ENCODE results near the gene CFAP43.
A peak's percentile ranks its signal among the peaks of the same experiment; 100 is the strongest.

The CFAP43 gene

GRCh38 chr10:104208730-104209129 is 23.4 kb downstream of the CFAP43 start:
- H3K23ac ChIP-seq (ENCODE audit: low read length in 2 of 2), result no peak overlapping the region
- H3K9ac ChIP-seq (ENCODE audit: low read length), result peak overlapping the region; percentile 52
- H2BK12ac ChIP-seq (ENCODE audit: low read length in 2 of 2), result no peak overlapping the region
- H3K18ac ChIP-seq (ENCODE audit: low read depth in 1 of 2, low read length in 2 of 2), result no peak overlapping the region
- no peak overlapping the region for H3K4ac ChIP-seq (ENCODE audit: low read depth in 1 of 2, low read length in 2 of 2)
- H3K27ac ChIP-seq (ENCODE audit: low read length, poor library complexity, severe bottlenecking), result no peak overlapping the region
- H4K8ac ChIP-seq (ENCODE audit: low read length), result no peak overlapping the region
- 100% methylated on average over 1 of the region's 3 CpGs for WGBS
- H3K4me2 ChIP-seq (ENCODE audit: low read length, poor library complexity, severe bottlenecking), result no peak overlapping the region
- H3K79me1 ChIP-seq (replicated peaks; ENCODE audit: low read length, poor library complexity, severe bottlenecking), result no peaks in the 10 kb centered on the region
- no peak overlapping the region for H2BK120ac ChIP-seq (ENCODE audit: low read depth, low read length)
- H2AFZ ChIP-seq (ENCODE audit: low read depth, low read length), result no peak overlapping the region
- H2AK5ac ChIP-seq (ENCODE audit: low read length, severe bottlenecking), result no peak overlapping the region
- H4K91ac ChIP-seq (ENCODE audit: low read length), result no peak overlapping the region
- no peak overlapping the region for H3K4me3 ChIP-seq (ENCODE audit: insufficient read depth in 1 of 2, low read depth in 1 of 2, low read length in 2 of 2)
- DNase-seq, result no peak
- H3K36me3 ChIP-seq (ENCODE audit: control insufficient read depth in 1 of 2, insufficient read depth in 2 of 2, low read depth in 1 of 2, low read length in 2 of 2), result no peaks in the 10 kb centered on the region
- H3K27me3 ChIP-seq (ENCODE audit: control insufficient read depth in 1 of 2, insufficient read depth in 1 of 2, low read length in 2 of 2), result peaks cover 0 to 5% of the 10 kb centered on the region in 2 experiments
- H3K9me3 ChIP-seq (ENCODE audit: control insufficient read depth, low read length), result no peaks in the 10 kb centered on the region
- no peak overlapping the region for H2BK5ac ChIP-seq (ENCODE audit: low read depth, low read length, poor library complexity, severe bottlenecking)
- no peak overlapping the region for H2BK15ac ChIP-seq (ENCODE audit: low read depth, poor library complexity, severe bottlenecking)
- no peak overlapping the region for H3K14ac ChIP-seq (ENCODE audit: low read length in 2 of 2)
- H3K4me1 ChIP-seq (ENCODE audit: control insufficient read depth, insufficient read depth, low read depth, low read length), result no peaks in the 10 kb centered on the region

GRCh38 chr10:104202231-104202630 is 29.9 kb downstream of the CFAP43 start:
- Histone ChIP-seq H3K27me3 (ENCODE audit: control insufficient read depth in 1 of 2, insufficient read depth in 1 of 2, low read length in 2 of 2) (no peaks in the 10 kb centered on the region), H2AFZ (ENCODE audit: low read depth, low read length) (no peak overlapping the region), H2BK15ac (ENCODE audit: low read depth, poor library complexity, severe bottlenecking) (no peak overlapping the region), H3K14ac (ENCODE audit: low read length in 2 of 2) (no peak overlapping the region), H4K91ac (ENCODE audit: low read length) (no peak overlapping the region), H3K18ac (ENCODE audit: low read depth in 1 of 2, low read length in 2 of 2) (no peak overlapping the region), H2BK120ac (ENCODE audit: low read depth, low read length) (no peak overlapping the region), H3K4me2 (ENCODE audit: low read length, poor library complexity, severe bottlenecking) (no peak overlapping the region), H3K36me3 (ENCODE audit: control insufficient read depth in 1 of 2, insufficient read depth in 2 of 2, low read depth in 1 of 2, low read length in 2 of 2) (no peaks in the 10 kb centered on the region), H3K4me3 (ENCODE audit: insufficient read depth in 1 of 2, low read depth in 1 of 2, low read length in 2 of 2) (no peak overlapping the region), H2AK5ac (ENCODE audit: low read length, severe bottlenecking) (no peak overlapping the region), H3K9me3 (ENCODE audit: control insufficient read depth, low read length) (no peaks in the 10 kb centered on the region), H3K79me1 (replicated peaks; ENCODE audit: low read length, poor library complexity, severe bottlenecking) (no peaks in the 10 kb centered on the region), H4K8ac (ENCODE audit: low read length) (no peak overlapping the region), H3K23ac (ENCODE audit: low read length in 2 of 2) (no peak overlapping the region), H2BK5ac (ENCODE audit: low read depth, low read length, poor library complexity, severe bottlenecking) (no peak overlapping the region), H3K4me1 (ENCODE audit: control insufficient read depth, insufficient read depth, low read depth, low read length) (peaks cover 2% of the 10 kb centered on the region), H2BK12ac (ENCODE audit: low read length in 2 of 2) (no peak overlapping the region), H3K4ac (ENCODE audit: low read depth in 1 of 2, low read length in 2 of 2) (no peak overlapping the region), H3K9ac (ENCODE audit: low read length) (no peak overlapping the region), H3K27ac (ENCODE audit: low read length, poor library complexity, severe bottlenecking) (no peak overlapping the region)
- WGBS, result no CpG with 5 or more reads among the region's 2 CpGs
- no peak for DNase-seq

DNA sequence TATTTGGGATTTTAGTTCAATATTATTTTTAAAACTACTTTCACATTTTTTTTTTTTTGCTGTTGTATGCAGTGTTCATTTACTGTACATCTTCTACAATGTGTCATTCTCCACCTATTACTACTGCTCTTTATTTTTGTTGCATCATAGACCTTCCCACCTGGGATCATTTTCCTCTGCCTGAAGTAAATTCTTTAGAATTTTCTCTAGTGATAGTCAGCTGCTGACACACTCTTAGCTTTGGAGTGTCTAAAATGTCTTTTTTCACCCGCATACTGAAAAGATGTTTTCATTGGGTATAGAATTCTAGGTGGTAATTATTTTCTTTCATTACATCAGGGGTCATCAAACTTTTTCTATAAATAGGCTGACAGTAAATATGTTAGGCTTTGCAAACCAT is 30.5 kb downstream of the CFAP43 start:
- DNase-seq, result no peak
- no peak overlapping the region for H2AFZ ChIP-seq (ENCODE audit: low read depth, low read length)
- no peak overlapping the region for H2BK12ac ChIP-seq (ENCODE audit: low read length in 2 of 2)
- no peak overlapping the region for H3K27ac ChIP-seq (ENCODE audit: low read length, poor library complexity, severe bottlenecking)
- no CpG with 5 or more reads among the region's 1 CpG for WGBS
- H3K23ac ChIP-seq (ENCODE audit: low read length in 2 of 2), result no peak overlapping the region
- H2AK5ac ChIP-seq (ENCODE audit: low read length, severe bottlenecking), result no peak overlapping the region
- H2BK15ac ChIP-seq (ENCODE audit: low read depth, poor library complexity, severe bottlenecking), result no peak overlapping the region
- H4K8ac ChIP-seq (ENCODE audit: low read length), result no peak overlapping the region
- H3K14ac ChIP-seq (ENCODE audit: low read length in 2 of 2), result no peak overlapping the region
- H3K9me3 ChIP-seq (ENCODE audit: control insufficient read depth, low read length), result no peaks in the 10 kb centered on the region
- no peak overlapping the region for H3K9ac ChIP-seq (ENCODE audit: low read length)
- H2BK120ac ChIP-seq (ENCODE audit: low read depth, low read length), result no peak overlapping the region
- no peak overlapping the region for H3K18ac ChIP-seq (ENCODE audit: low read depth in 1 of 2, low read length in 2 of 2)
- H3K4ac ChIP-seq (ENCODE audit: low read depth in 1 of 2, low read length in 2 of 2), result no peak overlapping the region
- no peaks in the 10 kb centered on the region for H3K36me3 ChIP-seq (ENCODE audit: control insufficient read depth in 1 of 2, insufficient read depth in 2 of 2, low read depth in 1 of 2, low read length in 2 of 2)
- no peak overlapping the region for H3K4me2 ChIP-seq (ENCODE audit: low read length, poor library complexity, severe bottlenecking)
- H3K27me3 ChIP-seq (ENCODE audit: control insufficient read depth in 1 of 2, insufficient read depth in 1 of 2, low read length in 2 of 2), result no peaks in the 10 kb centered on the region
- peaks cover 2% of the 10 kb centered on the region for H3K4me1 ChIP-seq (ENCODE audit: control insufficient read depth, insufficient read depth, low read depth, low read length)
- H2BK5ac ChIP-seq (ENCODE audit: low read depth, low read length, poor library complexity, severe bottlenecking), result no peak overlapping the region
- H3K79me1 ChIP-seq (replicated peaks; ENCODE audit: low read length, poor library complexity, severe bottlenecking), result no peaks in the 10 kb centered on the region
- H3K4me3 ChIP-seq (ENCODE audit: insufficient read depth in 1 of 2, low read depth in 1 of 2, low read length in 2 of 2), result no peak overlapping the region
- H4K91ac ChIP-seq (ENCODE audit: low read length), result no peak overlapping the region

- no peaks in the 10 kb centered on the region for H3K36me3 ChIP-seq (ENCODE audit: control insufficient read depth in 1 of 2, insufficient read depth in 2 of 2, low read depth in 1 of 2, low read length in 2 of 2)
- H3K18ac ChIP-seq (ENCODE audit: low read depth in 1 of 2, low read length in 2 of 2), result no peak overlapping the region
- no peaks in the 10 kb centered on the region for H3K9me3 ChIP-seq (ENCODE audit: control insufficient read depth, low read length)
- peak overlapping the region; percentile 29 for H3K27ac ChIP-seq (ENCODE audit: low read length, poor library complexity, severe bottlenecking)
- no peak overlapping the region for H3K9ac ChIP-seq (ENCODE audit: low read length)
- H3K4me2 ChIP-seq (ENCODE audit: low read length, poor library complexity, severe bottlenecking), result no peak overlapping the region
- no peak overlapping the region for H3K4ac ChIP-seq (ENCODE audit: low read depth in 1 of 2, low read length in 2 of 2)
- H3K4me3 ChIP-seq (ENCODE audit: insufficient read depth in 1 of 2, low read depth in 1 of 2, low read length in 2 of 2), result no peak overlapping the region
- no peaks in the 10 kb centered on the region for H3K79me1 ChIP-seq (replicated peaks; ENCODE audit: low read length, poor library complexity, severe bottlenecking)
- H4K91ac ChIP-seq (ENCODE audit: low read length), result no peak overlapping the region
- H2BK5ac ChIP-seq (ENCODE audit: low read depth, low read length, poor library complexity, severe bottlenecking), result no peak overlapping the region
- H3K4me1 ChIP-seq (ENCODE audit: control insufficient read depth, insufficient read depth, low read depth, low read length), result peaks cover 2% of the 10 kb centered on the region
- no peak for DNase-seq
- H2BK15ac ChIP-seq (ENCODE audit: low read depth, poor library complexity, severe bottlenecking), result no peak overlapping the region
- no peak overlapping the region for H2AK5ac ChIP-seq (ENCODE audit: low read length, severe bottlenecking)
- WGBS, result 80% methylated on average over 1 of the region's 2 CpGs
- peaks cover 0 to 9% of the 10 kb centered on the region in 2 experiments for H3K27me3 ChIP-seq (ENCODE audit: control insufficient read depth in 1 of 2, insufficient read depth in 1 of 2, low read length in 2 of 2)
- no peak overlapping the region for H4K8ac ChIP-seq (ENCODE audit: low read length)
- H3K14ac ChIP-seq (ENCODE audit: low read length in 2 of 2), result no peak overlapping the region
- H2BK120ac ChIP-seq (ENCODE audit: low read depth, low read length), result no peak overlapping the region
- no peak overlapping the region for H2AFZ ChIP-seq (ENCODE audit: low read depth, low read length)
- no peak overlapping the region for H3K23ac ChIP-seq (ENCODE audit: low read length in 2 of 2)
- no peak overlapping the region for H2BK12ac ChIP-seq (ENCODE audit: low read length in 2 of 2)
Measured at GRCh38 chr10:104199567-104199966, 32.6 kb downstream of the CFAP43 start.
